Breast epithelium (tissue), 4 donors: Measurements from ENCODE around the gene GAL. TPM values are rescaled to one million over a fixed set of nuclear protein-coding genes. Genes with fewer than 3 reads are reported as not detected.

Experiments
- DNase-seq, 2 donors: peaks; one replicate each; pipeline ENCODE4 v3.0.0-alpha.2; 2019; ENCODE audit warnings: low spot score in 2 of 2
- H3K27ac ChIP-seq, 2 donors: fragments of 200-600 bp; sonication (generic) in 1 of 2; one replicate each; pipeline ENCODE4 v1.5.1; 2016 to 2019; ENCODE audit warnings: mild to moderate bottlenecking in 1 of 2
- H3K27me3 ChIP-seq, 2 donors: fragments of 200-600 bp; sonication (generic) in 1 of 2; one replicate each; pipeline versions ENCODE4 v1.5.1 to v1.6.0; 2017 to 2019; ENCODE audit warnings: control low read depth in 1 of 2, mild to moderate bottlenecking in 1 of 2
- H3K36me3 ChIP-seq: fragments of 200-600 bp; one replicate; pipeline ENCODE4 v1.5.1; 2019
- H3K4me1 ChIP-seq, 2 donors: fragments of 200-600 bp; sonication (generic); one replicate each; pipeline ENCODE4 v1.5.1; 2016 to 2019; ENCODE audit warnings: control low read depth in 1 of 2
- H3K4me3 ChIP-seq, 3 donors: fragments of 200-600 bp; sonication (generic); 1 replicate in 2 of 3; 2 replicates in 1 of 3; pipeline ENCODE4 v1.5.1; 2016 to 2019; ENCODE audit warnings: mild to moderate bottlenecking in 3 of 3, moderate library complexity in 2 of 3
- H3K9me3 ChIP-seq, 2 donors: fragments of 200-600 bp; sonication (generic) in 1 of 2; one replicate each; pipeline ENCODE4 v1.5.1; 2016 to 2019; ENCODE audit warnings: control low read depth in 1 of 2
- POLR2A ChIP-seq: fragments of 450-650 bp; IDR thresholded peaks from one replicate; pipeline ENCODE4 v1.6.1; 2016; ENCODE audit warnings: antibody characterized with exemption, mild to moderate bottlenecking, moderate library complexity
- POLR2AphosphoS5 ChIP-seq, 3 donors: sonication (generic); formaldehyde crosslinking; IDR thresholded peaks; one replicate each; pipeline ENCODE4 v1.6.1; 2017; ENCODE audit warnings: antibody characterized with exemption in 3 of 3
- intact Hi-C: fragments of 100-400 bp; cut with DNase I; formaldehyde crosslinking; loops from one replicate; pipeline ENCODE4 v1.15.1; 2023; ENCODE audit warnings: low total_unique reads
- total RNA-seq, 3 donors: library from RNA; depleted of rRNA; stranded (reverse); fragments of >200 nt; gene quantifications; one replicate each; pipeline ENCODE4 v1.1.0, GENCODE V29; 2016
- TF ChIP-seq, protein P1 (sequence below), 3 donors: fragments of 450-650 bp; IDR thresholded peaks; one replicate each; pipeline ENCODE4 v1.5.1; 2016 to 2017; ENCODE audit warnings: antibody characterized with exemption in 3 of 3, mild to moderate bottlenecking in 3 of 3, moderate library complexity in 3 of 3

GAL gene
- total RNA-seq, 3 donors from 2014 or later: 0.64 to 5.7 (median 1.3) TPM

DNA sequence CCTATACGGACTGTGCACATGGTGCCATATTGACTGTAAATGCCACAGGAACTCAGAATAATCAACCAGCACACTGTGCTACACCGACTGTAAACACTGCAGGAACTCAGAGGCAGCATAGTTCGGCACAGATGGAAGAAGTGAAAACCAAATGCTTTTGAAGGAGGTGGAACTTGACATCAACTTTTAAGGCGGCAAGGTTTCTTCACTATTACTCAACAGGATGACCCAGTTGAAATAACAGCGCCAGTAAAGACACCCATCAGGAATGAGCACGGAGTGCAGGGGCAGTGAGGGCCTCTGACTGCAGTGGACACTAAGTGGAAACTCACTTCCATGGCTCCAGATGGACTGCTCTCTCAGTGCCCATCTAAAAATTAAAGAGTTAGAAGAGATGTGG is 51.3 kb downstream of the GAL start:
- Histone ChIP-seq H3K4me1 (no peaks in the 10 kb centered on the region), H3K36me3 (no peaks in the 10 kb centered on the region), H3K27me3 (no peaks in the 10 kb centered on the region), H3K27ac (no peak overlapping the region), H3K9me3 (no peaks in the 10 kb centered on the region), H3K4me3 (no peak overlapping the region)
- TF ChIP-seq POLR2A (no peak), POLR2AphosphoS5 (IDR thresholded peaks at IDR 0.05) (no peak)
- TF ChIP-seq, protein P1, sequence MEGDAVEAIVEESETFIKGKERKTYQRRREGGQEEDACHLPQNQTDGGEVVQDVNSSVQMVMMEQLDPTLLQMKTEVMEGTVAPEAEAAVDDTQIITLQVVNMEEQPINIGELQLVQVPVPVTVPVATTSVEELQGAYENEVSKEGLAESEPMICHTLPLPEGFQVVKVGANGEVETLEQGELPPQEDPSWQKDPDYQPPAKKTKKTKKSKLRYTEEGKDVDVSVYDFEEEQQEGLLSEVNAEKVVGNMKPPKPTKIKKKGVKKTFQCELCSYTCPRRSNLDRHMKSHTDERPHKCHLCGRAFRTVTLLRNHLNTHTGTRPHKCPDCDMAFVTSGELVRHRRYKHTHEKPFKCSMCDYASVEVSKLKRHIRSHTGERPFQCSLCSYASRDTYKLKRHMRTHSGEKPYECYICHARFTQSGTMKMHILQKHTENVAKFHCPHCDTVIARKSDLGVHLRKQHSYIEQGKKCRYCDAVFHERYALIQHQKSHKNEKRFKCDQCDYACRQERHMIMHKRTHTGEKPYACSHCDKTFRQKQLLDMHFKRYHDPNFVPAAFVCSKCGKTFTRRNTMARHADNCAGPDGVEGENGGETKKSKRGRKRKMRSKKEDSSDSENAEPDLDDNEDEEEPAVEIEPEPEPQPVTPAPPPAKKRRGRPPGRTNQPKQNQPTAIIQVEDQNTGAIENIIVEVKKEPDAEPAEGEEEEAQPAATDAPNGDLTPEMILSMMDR (IDR thresholded peaks at IDR 0.05): no peak
- no peak for DNase-seq
- intact Hi-C loops: no loop called here

Other genes with a start within 250 kb of the GAL start
- gene PPP6R3, start 223.8 kb upstream of the GAL start, total RNA-seq: 100 to 1,000 TPM; 113 to 227 (median 183) TPM
- gene TESMIN, start 67.0 kb downstream of the GAL start, total RNA-seq: 1 to 10 TPM in 2 of 3 donors, under 1 TPM in 1; 0.48 to 9.8 (median 6.9) TPM
- gene CPT1A, start 157.4 kb downstream of the GAL start, total RNA-seq: 10 to 100 TPM; 22.2 to 62.6 (median 30.4) TPM
- gene MRPL21, start 219.3 kb downstream of the GAL start, total RNA-seq: 10 to 100 TPM; 44.3 to 89.1 (median 51.7) TPM
- gene IGHMBP2, start 219.3 kb downstream of the GAL start, total RNA-seq: 10 to 100 TPM in 2 of 3 donors, 1 to 10 TPM in 1; 9.8 to 18.4 (median 13.6) TPM